ENCODE data around the gene COLEC12.

The COLEC12 gene

GRCh38 chr18:459814-460593, 40.5 kb downstream of the COLEC12 start:
- no peak for ATAC-seq
- no peak for TF ChIP-seq ZNF8 (CRISPR knock-in tag; IDR thresholded peaks at IDR 0.05)
- TF ChIP-seq ZC3H10 (CRISPR knock-in tag; IDR thresholded peaks at IDR 0.05): no peak
- no peak for TF ChIP-seq ZFP3 (CRISPR knock-in tag; IDR thresholded peaks at IDR 0.05)
- no peak for TF ChIP-seq ISL1 (CRISPR knock-in tag; IDR thresholded peaks at IDR 0.05)
- no peak for TF ChIP-seq TSHZ2 (CRISPR knock-in tag; IDR thresholded peaks at IDR 0.05)
- no peak for TF ChIP-seq GLIS3 (CRISPR knock-in tag; IDR thresholded peaks at IDR 0.05)
- TF ChIP-seq ZNF565 (CRISPR knock-in tag; conservative IDR thresholded peaks at IDR 0.05; ENCODE audit: low read depth): no peak
- TF ChIP-seq CSRNP3 (CRISPR knock-in tag; IDR thresholded peaks at IDR 0.05): no peak
- TF ChIP-seq BACH2 (CRISPR knock-in tag; IDR thresholded peaks at IDR 0.05; ENCODE audit: borderline replicate concordance): no peak
- TF ChIP-seq ZFP30 (CRISPR knock-in tag; IDR thresholded peaks at IDR 0.05): no peak
- no peak for TF ChIP-seq OSR1 (CRISPR knock-in tag; IDR thresholded peaks at IDR 0.05)
- no peak for TF ChIP-seq PATZ1 (CRISPR knock-in tag; IDR thresholded peaks at IDR 0.05; ENCODE audit: borderline replicate concordance)
- no peak for TF ChIP-seq RARB (CRISPR knock-in tag; IDR thresholded peaks at IDR 0.05)
- TF ChIP-seq ZNF70 (CRISPR knock-in tag; IDR thresholded peaks at IDR 0.05): no peak
- TF ChIP-seq, protein P1, sequence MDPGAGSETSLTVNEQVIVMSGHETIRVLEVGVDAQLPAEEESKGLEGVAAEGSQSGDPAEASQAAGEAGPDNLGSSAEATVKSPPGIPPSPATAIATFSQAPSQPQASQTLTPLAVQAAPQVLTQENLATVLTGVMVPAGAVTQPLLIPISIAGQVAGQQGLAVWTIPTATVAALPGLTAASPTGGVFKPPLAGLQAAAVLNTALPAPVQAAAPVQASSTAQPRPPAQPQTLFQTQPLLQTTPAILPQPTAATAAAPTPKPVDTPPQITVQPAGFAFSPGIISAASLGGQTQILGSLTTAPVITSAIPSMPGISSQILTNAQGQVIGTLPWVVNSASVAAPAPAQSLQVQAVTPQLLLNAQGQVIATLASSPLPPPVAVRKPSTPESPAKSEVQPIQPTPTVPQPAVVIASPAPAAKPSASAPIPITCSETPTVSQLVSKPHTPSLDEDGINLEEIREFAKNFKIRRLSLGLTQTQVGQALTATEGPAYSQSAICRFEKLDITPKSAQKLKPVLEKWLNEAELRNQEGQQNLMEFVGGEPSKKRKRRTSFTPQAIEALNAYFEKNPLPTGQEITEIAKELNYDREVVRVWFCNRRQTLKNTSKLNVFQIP (CRISPR knock-in tag; IDR thresholded peaks at IDR 0.05; ENCODE audit: borderline replicate concordance, low read depth): no peak
- TF ChIP-seq, protein P2, sequence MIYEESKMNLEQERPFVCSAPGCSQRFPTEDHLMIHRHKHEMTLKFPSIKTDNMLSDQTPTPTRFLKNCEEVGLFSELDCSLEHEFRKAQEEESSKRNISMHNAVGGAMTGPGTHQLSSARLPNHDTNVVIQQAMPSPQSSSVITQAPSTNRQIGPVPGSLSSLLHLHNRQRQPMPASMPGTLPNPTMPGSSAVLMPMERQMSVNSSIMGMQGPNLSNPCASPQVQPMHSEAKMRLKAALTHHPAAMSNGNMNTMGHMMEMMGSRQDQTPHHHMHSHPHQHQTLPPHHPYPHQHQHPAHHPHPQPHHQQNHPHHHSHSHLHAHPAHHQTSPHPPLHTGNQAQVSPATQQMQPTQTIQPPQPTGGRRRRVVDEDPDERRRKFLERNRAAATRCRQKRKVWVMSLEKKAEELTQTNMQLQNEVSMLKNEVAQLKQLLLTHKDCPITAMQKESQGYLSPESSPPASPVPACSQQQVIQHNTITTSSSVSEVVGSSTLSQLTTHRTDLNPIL (CRISPR knock-in tag; IDR thresholded peaks at IDR 0.05; ENCODE audit: low read depth): no peak
- no peak for TF ChIP-seq ARNTL (CRISPR knock-in tag; IDR thresholded peaks at IDR 0.05; ENCODE audit: borderline replicate concordance, low read depth)
- TF ChIP-seq ESRRG (CRISPR knock-in tag; IDR thresholded peaks at IDR 0.05): no peak

DNA sequence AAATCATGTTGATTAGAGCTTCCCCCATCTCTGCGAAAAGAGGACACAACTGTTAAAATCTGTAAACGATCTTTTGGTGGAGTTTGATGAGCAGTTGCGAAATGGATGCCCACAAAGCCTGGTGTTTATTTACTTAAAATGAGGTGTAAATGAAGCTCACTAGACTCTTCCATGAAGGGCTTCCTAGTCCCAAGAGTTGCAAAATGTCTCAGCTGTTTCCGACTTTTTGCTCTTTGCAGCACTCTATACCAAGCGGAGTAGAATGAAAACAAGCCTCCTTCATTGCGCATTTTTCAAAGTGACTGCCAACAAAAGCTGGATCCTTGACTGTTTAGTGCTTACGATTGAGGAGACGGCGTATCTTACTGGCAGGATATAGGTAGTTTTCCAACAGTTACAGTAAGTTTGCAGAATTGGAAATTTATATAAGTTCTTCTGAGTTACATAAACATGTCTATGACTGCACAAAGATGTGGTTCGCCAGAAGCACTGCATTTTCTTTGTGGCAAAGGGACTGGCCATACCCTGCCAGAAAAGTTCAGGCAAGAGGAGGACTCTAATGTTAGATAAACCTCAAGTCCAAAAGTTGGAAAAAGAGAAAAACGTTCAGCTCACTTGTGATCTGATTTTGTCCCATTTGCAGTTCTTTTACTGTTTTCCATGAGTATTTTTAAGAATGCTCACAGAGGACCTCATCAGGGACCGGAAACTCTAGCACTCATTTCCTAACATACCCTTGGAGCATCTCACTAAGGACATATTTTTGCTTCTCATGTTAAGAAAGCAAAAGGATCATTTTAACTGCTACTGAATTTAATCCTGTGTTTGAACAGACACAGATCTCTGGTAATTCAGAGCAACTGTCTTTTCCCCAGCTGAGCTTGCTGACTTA, 42.7 kb downstream of the COLEC12 start:
- TF ChIP-seq ZC3H10 (CRISPR knock-in tag; IDR thresholded peaks at IDR 0.05) (no peak), ARNTL (CRISPR knock-in tag; IDR thresholded peaks at IDR 0.05; ENCODE audit: borderline replicate concordance, low read depth) (no peak), RARB (CRISPR knock-in tag; IDR thresholded peaks at IDR 0.05) (no peak), CSRNP3 (CRISPR knock-in tag; IDR thresholded peaks at IDR 0.05) (no peak), ZNF565 (CRISPR knock-in tag; conservative IDR thresholded peaks at IDR 0.05; ENCODE audit: low read depth) (no peak), ZFP30 (CRISPR knock-in tag; IDR thresholded peaks at IDR 0.05) (no peak), TSHZ2 (CRISPR knock-in tag; IDR thresholded peaks at IDR 0.05) (no peak), OSR1 (CRISPR knock-in tag; IDR thresholded peaks at IDR 0.05) (no peak), CSDC2 (CRISPR knock-in tag; IDR thresholded peaks at IDR 0.05) (no peak), ESRRG (CRISPR knock-in tag; IDR thresholded peaks at IDR 0.05) (no peak)
- TF ChIP-seq, protein P1 (CRISPR knock-in tag; IDR thresholded peaks at IDR 0.05; ENCODE audit: borderline replicate concordance, low read depth): no peak
- no peak for ATAC-seq

Data from SK-N-SH treated with all-trans-retinoic acid at 6 μM for 48 hours (cell line).